HL-60 (cell line): ENCODE measurements around the gene ATP11B.

Experiments
- DNase-seq, 2 experiments: peaks; one replicate each; pipeline ENCODE4 v3.0.0-alpha.2; 2010 to 2020; ENCODE audit warnings: low read depth in 1 of 2, low spot score in 1 of 2
- H3K27ac ChIP-seq: fragments of 250-450 bp; sonication (Bioruptor Pico); replicated peaks from 2 replicates; pipeline ENCODE4 v1.5.1; 2020; ENCODE audit warnings: mild to moderate bottlenecking, moderate library complexity
- H3K27me3 ChIP-seq: fragments of 250-450 bp; sonication (Bioruptor Pico); 2 replicates; pipeline ENCODE4 v1.5.1; 2021; ENCODE audit warnings: mild to moderate bottlenecking, moderate library complexity; ENCODE audit not compliant: insufficient read depth, poor library complexity, severe bottlenecking
- H3K4me3 ChIP-seq: replicated peaks from 2 replicates; pipeline ENCODE4 v1.5.1; 2011; ENCODE audit warnings: mild to moderate bottlenecking, control low read depth, low read length; ENCODE audit not compliant: insufficient read depth
- GABPA ChIP-seq: IDR thresholded peaks from 2 replicates; pipeline ENCODE4 v1.6.1; 2012; ENCODE audit warnings: low read depth
- POLR2AphosphoS5 ChIP-seq: IDR thresholded peaks from 2 replicates; pipeline ENCODE4 v1.6.1; 2012; ENCODE audit warnings: low read depth
- SPI1 ChIP-seq: IDR thresholded peaks from 2 replicates; pipeline ENCODE4 v1.6.1; 2012; ENCODE audit warnings: low read depth, mild to moderate bottlenecking, borderline replicate concordance
- TF ChIP-seq, protein P1 (sequence below): IDR thresholded peaks from one replicate; pipeline ENCODE4 v1.5.1; 2011; ENCODE audit warnings: low read length, control low read depth, inconsistent platforms; ENCODE audit not compliant: insufficient read depth
- TF ChIP-seq, protein P2 (sequence below): IDR thresholded peaks from 2 replicates; pipeline ENCODE4 v1.6.1; 2012; ENCODE audit warnings: low read depth; ENCODE audit not compliant: insufficient replicate concordance

The ATP11B gene

DNA sequence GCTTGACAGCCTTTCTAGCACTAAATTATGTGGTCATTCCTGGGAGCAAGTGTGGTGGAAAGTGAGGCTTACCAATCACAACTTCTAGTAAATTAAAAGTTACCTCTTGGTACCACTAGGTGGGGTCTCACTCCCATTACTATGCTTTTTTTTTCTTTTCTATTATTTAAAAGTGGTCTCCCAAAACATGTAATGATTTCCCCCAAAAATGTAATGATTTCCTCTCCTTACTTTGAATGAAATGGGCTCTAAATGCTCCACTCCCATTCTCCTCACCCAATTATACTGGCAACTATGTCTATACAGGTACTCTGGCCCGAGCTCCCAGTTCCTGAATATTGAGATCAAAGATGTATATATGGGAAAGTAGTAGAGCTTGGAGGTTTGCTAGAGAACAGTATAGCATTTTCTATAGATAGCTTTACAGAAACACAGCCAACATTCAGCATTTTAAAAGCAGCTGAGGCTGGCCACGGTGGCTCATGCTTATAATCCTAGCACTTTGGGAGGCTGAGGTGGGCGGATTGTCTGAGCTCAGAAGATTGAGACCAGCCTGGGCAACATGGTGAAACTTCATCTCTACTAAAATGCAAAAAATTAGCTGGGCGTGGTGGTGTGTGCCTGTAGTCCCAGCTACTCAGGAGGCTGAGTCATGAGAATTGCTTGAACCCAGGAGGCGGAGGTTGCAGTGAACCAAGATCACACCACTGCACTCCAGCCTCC is 116.2 kb downstream of the ATP11B start:
- DNase-seq: no peak
- TF ChIP-seq POLR2AphosphoS5: no peak
- TF ChIP-seq, protein P1, sequence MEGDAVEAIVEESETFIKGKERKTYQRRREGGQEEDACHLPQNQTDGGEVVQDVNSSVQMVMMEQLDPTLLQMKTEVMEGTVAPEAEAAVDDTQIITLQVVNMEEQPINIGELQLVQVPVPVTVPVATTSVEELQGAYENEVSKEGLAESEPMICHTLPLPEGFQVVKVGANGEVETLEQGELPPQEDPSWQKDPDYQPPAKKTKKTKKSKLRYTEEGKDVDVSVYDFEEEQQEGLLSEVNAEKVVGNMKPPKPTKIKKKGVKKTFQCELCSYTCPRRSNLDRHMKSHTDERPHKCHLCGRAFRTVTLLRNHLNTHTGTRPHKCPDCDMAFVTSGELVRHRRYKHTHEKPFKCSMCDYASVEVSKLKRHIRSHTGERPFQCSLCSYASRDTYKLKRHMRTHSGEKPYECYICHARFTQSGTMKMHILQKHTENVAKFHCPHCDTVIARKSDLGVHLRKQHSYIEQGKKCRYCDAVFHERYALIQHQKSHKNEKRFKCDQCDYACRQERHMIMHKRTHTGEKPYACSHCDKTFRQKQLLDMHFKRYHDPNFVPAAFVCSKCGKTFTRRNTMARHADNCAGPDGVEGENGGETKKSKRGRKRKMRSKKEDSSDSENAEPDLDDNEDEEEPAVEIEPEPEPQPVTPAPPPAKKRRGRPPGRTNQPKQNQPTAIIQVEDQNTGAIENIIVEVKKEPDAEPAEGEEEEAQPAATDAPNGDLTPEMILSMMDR: peak; percentile 26
- TF ChIP-seq SPI1: no peak
- no peak for TF ChIP-seq GABPA
- TF ChIP-seq, protein P2, sequence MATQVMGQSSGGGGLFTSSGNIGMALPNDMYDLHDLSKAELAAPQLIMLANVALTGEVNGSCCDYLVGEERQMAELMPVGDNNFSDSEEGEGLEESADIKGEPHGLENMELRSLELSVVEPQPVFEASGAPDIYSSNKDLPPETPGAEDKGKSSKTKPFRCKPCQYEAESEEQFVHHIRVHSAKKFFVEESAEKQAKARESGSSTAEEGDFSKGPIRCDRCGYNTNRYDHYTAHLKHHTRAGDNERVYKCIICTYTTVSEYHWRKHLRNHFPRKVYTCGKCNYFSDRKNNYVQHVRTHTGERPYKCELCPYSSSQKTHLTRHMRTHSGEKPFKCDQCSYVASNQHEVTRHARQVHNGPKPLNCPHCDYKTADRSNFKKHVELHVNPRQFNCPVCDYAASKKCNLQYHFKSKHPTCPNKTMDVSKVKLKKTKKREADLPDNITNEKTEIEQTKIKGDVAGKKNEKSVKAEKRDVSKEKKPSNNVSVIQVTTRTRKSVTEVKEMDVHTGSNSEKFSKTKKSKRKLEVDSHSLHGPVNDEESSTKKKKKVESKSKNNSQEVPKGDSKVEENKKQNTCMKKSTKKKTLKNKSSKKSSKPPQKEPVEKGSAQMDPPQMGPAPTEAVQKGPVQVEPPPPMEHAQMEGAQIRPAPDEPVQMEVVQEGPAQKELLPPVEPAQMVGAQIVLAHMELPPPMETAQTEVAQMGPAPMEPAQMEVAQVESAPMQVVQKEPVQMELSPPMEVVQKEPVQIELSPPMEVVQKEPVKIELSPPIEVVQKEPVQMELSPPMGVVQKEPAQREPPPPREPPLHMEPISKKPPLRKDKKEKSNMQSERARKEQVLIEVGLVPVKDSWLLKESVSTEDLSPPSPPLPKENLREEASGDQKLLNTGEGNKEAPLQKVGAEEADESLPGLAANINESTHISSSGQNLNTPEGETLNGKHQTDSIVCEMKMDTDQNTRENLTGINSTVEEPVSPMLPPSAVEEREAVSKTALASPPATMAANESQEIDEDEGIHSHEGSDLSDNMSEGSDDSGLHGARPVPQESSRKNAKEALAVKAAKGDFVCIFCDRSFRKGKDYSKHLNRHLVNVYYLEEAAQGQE: no peak
- Histone ChIP-seq H3K4me3 (no peak overlapping the region), H3K27ac (no peak overlapping the region), H3K27me3 (no peaks in the 10 kb centered on the region)

DNA sequence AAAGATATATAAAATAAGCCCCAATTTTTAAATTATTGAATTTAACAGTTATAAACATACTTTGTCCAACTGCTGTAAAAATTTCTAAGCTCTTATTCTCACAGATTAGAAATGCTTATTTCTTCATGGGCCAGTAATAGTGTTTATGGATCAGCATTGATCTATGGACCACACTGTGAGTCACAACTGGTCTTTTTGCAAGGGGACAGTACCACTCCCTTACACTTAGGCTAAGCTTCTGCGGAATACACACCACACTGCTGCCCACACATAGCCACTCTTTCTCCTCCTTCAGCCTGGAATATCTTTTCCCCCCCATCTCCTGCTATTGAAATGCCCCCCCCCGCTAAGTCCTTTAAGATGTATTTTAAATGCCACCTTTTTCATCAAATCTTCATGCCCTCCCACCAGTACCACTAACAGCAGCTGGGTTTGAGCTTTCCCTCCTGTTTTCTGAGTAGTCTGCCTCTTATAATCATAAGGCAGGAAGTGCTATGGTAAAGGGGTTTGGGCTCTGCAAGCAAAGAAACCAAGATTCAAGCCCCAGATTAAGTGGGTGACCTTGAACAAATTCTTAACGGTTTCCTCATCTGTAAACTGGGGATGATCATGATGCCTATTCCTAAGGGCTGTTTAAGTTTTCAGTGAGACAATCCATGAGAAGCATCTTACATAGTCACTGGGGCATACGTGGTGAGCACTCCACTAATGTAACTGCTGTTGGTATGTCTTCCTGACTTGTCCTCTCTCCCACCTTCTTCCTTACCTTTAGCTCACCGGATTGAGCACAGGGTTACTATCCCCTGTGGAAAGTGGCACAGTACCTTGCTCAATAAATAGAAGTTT is 117.9 kb downstream of the ATP11B start:
- Histone ChIP-seq H3K4me3 (no peak overlapping the region), H3K27me3 (no peaks in the 10 kb centered on the region), H3K27ac (no peak overlapping the region)
- TF ChIP-seq, protein P2: no peak
- TF ChIP-seq POLR2AphosphoS5 (no peak), SPI1 (no peak)
- TF ChIP-seq, protein P1: no peak
- DNase-seq: no peak

DNA sequence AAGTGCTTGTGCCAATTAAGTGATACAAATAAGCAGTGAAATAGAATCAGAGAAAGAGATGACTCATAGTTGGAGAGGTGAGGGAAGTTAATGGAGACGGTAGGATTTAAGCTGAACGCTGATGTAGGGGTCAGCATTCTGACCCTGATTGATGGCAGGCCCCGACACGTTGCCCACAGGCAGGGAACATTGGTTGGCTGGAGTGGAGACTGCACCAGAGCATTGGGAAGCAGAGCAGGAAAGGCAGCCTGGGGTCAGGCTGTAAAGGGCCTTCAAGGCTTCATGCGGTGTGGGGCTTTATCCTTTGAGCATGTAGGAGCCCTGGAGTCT is 118.4 kb downstream of the ATP11B start:
- TF ChIP-seq POLR2AphosphoS5 (no peak), GABPA (no peak), SPI1 (no peak)
- TF ChIP-seq, protein P2: no peak
- TF ChIP-seq, protein P1: no peak
- Histone ChIP-seq H3K27me3 (no peaks in the 10 kb centered on the region), H3K27ac (no peak overlapping the region), H3K4me3 (no peak overlapping the region)
- no peak for DNase-seq
